Measurements from ENCODE around the gene PLIN4. TPM values are rescaled to one million over a fixed set of nuclear protein-coding genes. Genes with fewer than 3 reads are reported as not detected.
A peak's percentile ranks its signal among the peaks of the same experiment; 100 is the strongest.

The PLIN4 gene
- total and polyA plus RNA-seq, 8 donors: 2.2 to 138 (median 12.3) TPM

DNA sequence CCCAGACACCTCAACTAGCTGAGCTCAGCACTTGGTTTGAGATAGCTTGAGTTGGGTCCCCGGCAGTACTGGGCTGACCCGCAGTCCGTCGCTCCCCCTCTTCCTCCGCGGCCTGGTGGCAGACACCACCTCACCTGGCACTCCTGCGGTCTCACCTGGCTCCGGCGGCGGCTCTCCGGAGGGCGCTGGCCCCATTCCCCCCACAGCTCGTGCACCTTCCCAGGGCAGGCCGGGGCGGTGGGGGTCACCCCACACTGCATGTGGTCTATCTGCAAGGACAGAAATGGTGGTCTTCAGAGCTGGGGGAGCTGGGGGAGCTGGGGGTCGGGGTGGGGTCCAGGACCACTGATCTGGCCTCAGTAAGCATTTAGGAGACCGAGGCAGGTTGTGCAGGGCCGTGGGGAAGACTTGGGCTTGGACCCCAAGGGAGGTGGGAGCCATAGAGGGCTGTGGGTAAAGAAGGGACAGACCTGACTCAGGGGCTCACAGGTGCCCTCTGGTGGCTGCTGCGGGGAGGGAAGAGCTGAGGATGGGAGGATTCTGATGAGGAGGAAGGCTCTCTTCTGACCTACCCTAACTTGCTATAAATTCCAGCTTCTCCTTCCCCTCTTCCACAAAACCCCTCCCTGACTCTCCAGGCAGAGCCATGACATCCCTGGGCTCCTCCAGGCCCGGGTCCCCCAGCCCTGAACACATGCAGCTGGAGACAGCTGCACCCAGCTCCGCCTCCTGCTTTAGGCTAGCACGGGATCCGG, 6.7 kb upstream of the PLIN4 start:
- H3K36me3 ChIP-seq: no peaks in the 10 kb centered on the region
- no peak overlapping the region for H3K27ac ChIP-seq
- 80 to 88% methylated on average over 22 to 23 of the region's 23 CpGs for WGBS, 2 donors
- peak in 4 of 6 donors; percentile 59 to 83 (median 72) for DNase-seq
- TF ChIP-seq CTCF (IDR thresholded peaks at IDR 0.05): peak; percentile 37 to 59 (median 56)
- H3K9me3 ChIP-seq: no peaks in the 10 kb centered on the region
- H3K4me1 ChIP-seq: no peaks in the 10 kb centered on the region
- peak; percentile 36 to 77 (median 69) for ATAC-seq
- intact Hi-C loops (cut with DNase I): no loop called here
- no peak overlapping the region for H3K4me3 ChIP-seq
- no peak for FAIRE-seq
- no peaks in the 10 kb centered on the region for H3K27me3 ChIP-seq

DNA sequence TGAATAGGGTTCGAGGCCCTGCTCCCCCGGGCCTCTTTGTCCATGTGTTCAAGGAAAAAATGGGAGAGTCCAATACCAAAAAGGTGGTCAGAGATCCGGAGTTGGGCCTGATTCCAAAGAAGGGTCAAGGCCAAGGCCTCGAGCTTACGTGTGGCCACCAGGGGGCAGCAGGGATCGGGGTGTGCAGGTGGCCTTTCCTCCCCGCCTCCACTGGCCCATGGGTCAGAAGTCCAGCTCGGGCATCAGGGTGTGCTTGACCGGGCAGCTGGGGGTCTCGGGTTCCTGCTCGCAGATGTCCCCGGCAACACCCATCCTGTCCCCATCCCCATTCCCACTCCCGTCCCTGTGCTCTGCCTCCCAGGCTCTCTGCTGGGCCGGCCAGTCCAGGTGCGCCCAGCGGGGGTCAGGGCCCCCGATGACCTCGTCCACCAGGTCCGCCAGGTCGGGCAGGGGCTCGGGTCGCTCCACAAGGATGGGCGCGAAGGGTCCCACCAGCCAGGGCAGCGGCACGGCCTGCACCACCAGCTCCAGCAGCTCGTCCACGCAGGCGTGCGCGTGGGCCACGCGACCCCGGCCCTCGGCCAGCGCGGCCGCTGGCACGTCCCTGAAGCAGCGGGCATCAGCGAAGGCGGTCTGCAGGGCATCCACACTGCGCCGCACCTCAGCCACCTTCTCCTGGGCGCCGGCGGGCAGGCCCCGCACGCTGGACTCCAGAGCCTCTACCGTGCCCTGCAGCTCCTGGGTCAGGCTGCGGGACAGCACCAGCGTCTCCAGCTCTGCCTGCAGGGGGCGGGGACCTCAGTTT, 5.2 kb upstream of the PLIN4 start:
- Histone ChIP-seq H3K4me3 (no peak overlapping the region), H3K27me3 (no peaks in the 10 kb centered on the region), H3K36me3 (no peaks in the 10 kb centered on the region), H3K4me1 (no peaks in the 10 kb centered on the region), H3K9me3 (no peaks in the 10 kb centered on the region), H3K27ac (no peak overlapping the region)
- WGBS, 2 donors: 83% methylated on average over 53 of the region's 53 CpGs
- peak in 4 of 6 donors; percentile 48 to 78 (median 65) for DNase-seq
- peak in 2 of 4 donors; percentile 20 to 36 for ATAC-seq
- peak in 3 of 4 donors; percentile 23 to 48 (median 38) for TF ChIP-seq CTCF (IDR thresholded peaks at IDR 0.05)
- intact Hi-C loops (cut with DNase I): no loop called here
- FAIRE-seq: no peak

DNA sequence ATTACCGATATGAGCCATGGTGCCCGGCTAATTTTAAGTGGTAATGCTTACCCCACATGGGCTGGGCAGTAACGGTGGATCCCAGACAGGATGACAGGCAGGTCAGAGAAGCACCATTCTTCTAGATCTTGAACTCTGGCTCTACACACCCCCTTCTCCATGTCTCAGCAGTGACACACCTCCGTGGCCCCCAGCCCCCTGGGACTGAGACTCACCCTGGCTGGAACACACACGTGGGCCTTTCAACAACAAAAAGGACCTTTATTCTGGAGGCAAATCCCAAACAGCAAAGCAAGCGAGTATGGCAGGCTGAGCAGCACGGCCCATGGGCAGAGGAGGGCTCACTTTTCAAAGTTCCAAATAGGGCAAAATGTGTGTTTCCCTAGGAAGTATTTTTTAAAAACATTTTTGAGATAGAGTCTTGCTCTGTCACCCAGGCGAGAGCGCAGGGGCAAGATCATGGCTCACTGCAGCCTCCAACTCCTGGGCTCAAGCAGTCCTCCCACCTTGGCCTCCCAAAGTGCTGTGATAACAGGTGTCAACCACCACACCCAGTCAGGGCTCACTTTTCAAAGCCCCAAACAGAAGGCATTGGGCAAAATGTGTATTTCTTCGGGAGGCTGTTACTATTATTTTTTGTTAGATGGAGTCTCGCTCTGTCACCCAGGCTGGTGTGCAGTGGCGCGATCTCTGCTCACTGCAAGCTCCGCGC, 4.2 kb upstream of the PLIN4 start:
- no peak for ATAC-seq
- FAIRE-seq: no peak
- intact Hi-C loops (cut with DNase I): no loop called here
- TF ChIP-seq CTCF (IDR thresholded peaks at IDR 0.05): no peak
- Histone ChIP-seq H3K9me3 (no peaks in the 10 kb centered on the region), H3K4me3 (no peak overlapping the region), H3K27ac (no peak overlapping the region), H3K36me3 (no peaks in the 10 kb centered on the region), H3K4me1 (no peaks in the 10 kb centered on the region), H3K27me3 (no peaks in the 10 kb centered on the region)
- WGBS, 2 donors: 94% methylated on average over 15 of the region's 15 CpGs
- DNase-seq: no peak

DNA sequence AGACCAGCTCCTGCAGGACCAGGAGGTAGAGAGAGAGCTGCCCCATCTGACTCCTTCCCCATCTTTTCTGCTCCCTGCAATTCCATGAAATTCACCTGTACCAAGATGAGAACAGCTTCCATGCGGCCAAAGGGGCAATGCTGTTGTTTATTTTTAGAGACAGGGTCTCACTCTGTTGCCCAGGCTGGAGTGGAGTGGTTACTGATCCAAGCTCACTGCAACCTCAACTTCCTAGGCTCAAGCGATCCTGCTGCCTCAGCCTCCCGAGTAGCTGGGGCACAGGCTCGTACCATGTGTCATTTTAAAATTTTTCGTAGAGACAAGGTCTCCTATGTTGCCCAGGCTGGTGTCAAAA, 3.6 kb upstream of the PLIN4 start:
- TF ChIP-seq CTCF (IDR thresholded peaks at IDR 0.05): no peak
- H3K4me1 ChIP-seq: no peaks in the 10 kb centered on the region
- DNase-seq (no peak), FAIRE-seq (no peak), ATAC-seq (no peak)
- intact Hi-C loops (cut with DNase I): no loop called here
- no peaks in the 10 kb centered on the region for H3K27me3 ChIP-seq
- no peak overlapping the region for H3K4me3 ChIP-seq
- H3K27ac ChIP-seq: no peak overlapping the region
- no peaks in the 10 kb centered on the region for H3K36me3 ChIP-seq
- WGBS, 2 donors: 90 to 96% methylated on average over 5 of the region's 5 CpGs
- no peaks in the 10 kb centered on the region for H3K9me3 ChIP-seq
